ENCODE measurements around the gene BBS12.

The BBS12 gene

DNA sequence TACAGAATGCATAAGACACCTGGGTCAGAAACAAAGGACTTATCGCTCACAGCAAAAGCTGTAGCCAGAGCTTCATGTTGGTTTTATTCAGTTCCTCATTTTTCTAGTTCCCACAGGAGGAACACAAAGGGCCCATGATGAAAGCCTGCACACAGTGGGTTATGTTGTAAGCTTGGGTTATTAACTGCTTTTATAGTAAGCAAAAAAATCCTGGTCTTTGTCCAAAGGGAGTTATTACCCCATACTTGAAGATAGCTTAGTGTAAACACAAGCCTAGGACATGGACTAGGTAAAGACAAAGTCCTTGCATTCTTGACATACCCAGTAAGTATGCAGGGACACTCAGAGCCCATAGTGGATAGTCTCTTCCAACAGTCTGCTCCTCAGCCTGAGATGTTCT lies 11.7 kb downstream of the BBS12 start:
- ChIA-PET CTCF (interaction anchor here (1.3 to 5.4 kb wide), 4 partner anchors 11 to 27 kb away, joined by 4 to 38 read pairs (median 11); partner anchors contain the start of gene BBS12), POLR2A (no interaction called here)
- TF ChIP-seq, protein P1, sequence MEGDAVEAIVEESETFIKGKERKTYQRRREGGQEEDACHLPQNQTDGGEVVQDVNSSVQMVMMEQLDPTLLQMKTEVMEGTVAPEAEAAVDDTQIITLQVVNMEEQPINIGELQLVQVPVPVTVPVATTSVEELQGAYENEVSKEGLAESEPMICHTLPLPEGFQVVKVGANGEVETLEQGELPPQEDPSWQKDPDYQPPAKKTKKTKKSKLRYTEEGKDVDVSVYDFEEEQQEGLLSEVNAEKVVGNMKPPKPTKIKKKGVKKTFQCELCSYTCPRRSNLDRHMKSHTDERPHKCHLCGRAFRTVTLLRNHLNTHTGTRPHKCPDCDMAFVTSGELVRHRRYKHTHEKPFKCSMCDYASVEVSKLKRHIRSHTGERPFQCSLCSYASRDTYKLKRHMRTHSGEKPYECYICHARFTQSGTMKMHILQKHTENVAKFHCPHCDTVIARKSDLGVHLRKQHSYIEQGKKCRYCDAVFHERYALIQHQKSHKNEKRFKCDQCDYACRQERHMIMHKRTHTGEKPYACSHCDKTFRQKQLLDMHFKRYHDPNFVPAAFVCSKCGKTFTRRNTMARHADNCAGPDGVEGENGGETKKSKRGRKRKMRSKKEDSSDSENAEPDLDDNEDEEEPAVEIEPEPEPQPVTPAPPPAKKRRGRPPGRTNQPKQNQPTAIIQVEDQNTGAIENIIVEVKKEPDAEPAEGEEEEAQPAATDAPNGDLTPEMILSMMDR (IDR thresholded peaks at IDR 0.05; ENCODE audit: control extremely low read depth, extremely low read depth, low read depth, missing control alignments), result no peak
- DNase-seq (ENCODE audit: extremely low spot score), result no peak

DNA sequence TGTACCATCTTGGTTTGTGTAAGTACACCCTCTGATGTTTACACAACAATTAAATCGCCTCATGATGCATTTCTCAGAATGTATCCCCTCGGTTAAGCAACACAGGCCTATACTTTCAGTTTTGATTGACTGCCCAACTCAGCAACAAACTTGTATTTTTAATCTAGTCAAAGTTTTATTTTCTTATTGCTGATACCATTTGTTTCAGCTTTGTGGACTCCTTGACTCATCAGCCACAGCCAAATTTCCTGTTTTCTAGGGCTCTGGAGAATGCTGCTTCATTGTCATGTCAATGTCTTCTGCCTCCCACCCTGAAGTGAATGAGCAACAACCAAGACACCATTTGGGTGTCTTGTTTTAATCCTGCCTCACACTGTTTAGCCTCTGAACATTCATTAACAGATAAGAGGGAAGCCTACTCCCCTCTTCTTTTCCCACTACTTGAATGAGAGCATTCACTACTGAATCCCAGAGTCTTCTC lies 14.0 kb downstream of the BBS12 start:
- no peak for DNase-seq (ENCODE audit: extremely low spot score)
- CTCF ChIA-PET, result interaction anchor here (2.8 to 5.4 kb wide), 2 partner anchors 9 to 12 kb away, joined by 11 to 38 read pairs; no protein-coding TSS in a partner anchor
- TF ChIP-seq, protein P1 (IDR thresholded peaks at IDR 0.05; ENCODE audit: control extremely low read depth, extremely low read depth, low read depth, missing control alignments), result no peak
- POLR2A ChIA-PET, result no interaction called here

DNA sequence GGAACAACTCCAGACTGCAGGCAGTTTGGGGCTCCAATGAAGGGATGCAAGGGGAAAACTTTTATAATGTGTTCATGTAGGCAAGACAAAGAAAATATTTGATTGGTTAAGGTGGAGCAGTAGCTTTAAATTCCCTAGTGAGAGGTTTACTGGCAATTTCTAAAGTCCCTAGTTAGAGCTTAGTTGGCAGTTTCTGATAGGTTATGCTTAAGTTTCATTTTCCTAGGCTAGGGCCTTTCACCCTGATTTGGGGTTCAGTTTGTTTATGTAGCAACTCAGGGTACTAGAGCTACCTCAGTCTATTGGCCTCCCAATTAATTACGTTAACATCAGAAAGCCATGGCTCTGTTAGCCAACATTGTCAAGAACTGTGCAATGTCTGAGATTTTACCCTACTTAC lies 14.6 kb downstream of the BBS12 start:
- POLR2A ChIA-PET, result no interaction called here
- CTCF ChIA-PET, result interaction anchor here (5.4 kb wide), 1 partner anchor 11 kb away, joined by 38 read pairs; no protein-coding TSS in a partner anchor
- no peak for DNase-seq (ENCODE audit: extremely low spot score)
- TF ChIP-seq, protein P1 (IDR thresholded peaks at IDR 0.05; ENCODE audit: control extremely low read depth, extremely low read depth, low read depth, missing control alignments), result no peak

DNA sequence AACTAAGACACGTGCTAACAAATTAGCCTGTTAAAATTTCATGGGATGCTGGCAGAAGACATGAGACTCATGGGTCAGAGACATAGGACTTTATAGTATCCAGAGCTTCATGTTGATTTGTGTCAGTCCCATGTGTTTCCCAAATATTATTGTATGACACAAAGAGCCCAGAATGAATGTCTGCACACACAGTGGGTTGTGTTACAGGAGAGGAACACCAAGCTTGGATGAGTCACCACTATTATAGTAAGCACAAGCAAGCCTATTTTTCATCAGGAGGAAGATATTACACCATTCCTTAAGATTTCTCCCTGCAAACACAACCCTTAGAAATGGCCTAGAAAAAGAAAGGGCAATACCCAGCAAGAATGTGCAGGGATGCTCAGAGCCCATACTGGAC lies 15.4 kb downstream of the BBS12 start:
- ChIA-PET POLR2A (no interaction called here), CTCF (interaction anchor here (1.1 to 5.4 kb wide), 2 partner anchors 10 to 178 kb away, joined by 3 to 38 read pairs; no protein-coding TSS in a partner anchor)
- DNase-seq (ENCODE audit: extremely low spot score), result no peak
- TF ChIP-seq, protein P1 (IDR thresholded peaks at IDR 0.05; ENCODE audit: control extremely low read depth, extremely low read depth, low read depth, missing control alignments), result no peak

DNA sequence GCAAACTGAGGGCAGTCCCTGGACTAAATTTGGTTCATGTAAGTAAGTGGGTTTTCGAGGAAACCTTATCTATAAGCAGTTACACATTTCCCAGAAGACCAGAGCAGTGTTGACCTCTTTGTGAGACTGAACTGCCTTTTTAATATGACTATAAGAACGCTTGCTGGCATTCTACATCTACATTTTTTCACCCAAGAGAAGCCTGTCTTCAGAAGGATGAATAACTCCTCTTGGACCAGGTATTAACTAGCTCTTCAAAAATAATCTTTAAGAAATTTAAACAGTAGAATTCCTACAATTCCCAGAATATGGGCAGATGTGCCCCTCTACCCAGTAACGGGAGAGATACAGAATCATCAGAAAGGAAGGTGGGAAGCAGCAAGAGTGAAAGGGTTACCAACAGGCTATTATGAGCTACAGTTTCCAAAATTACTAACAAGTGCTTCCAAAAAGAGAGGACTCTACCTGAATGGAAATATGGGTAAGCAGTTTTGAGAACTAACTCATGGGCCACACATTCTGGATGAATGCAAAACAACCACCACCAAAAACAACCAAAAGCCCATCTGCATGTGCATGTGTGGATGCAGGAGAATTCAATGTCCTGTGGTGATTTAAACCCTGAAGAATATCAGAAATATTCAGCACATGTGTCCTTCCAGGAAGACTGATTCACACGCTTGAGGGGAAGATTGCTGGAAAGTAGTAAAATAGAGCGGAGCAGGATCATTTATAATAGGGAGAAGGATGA lies 17.4 kb downstream of the BBS12 start:
- TF ChIP-seq, protein P1 (IDR thresholded peaks at IDR 0.05; ENCODE audit: control extremely low read depth, extremely low read depth, low read depth, missing control alignments), result no peak
- POLR2A ChIA-PET, result no interaction called here
- no peak for DNase-seq (ENCODE audit: extremely low spot score)
- CTCF ChIA-PET, result interaction anchor here (1.1 to 1.2 kb wide), 2 partner anchors 8 to 9 kb away, joined by 3 to 4 read pairs; no protein-coding TSS in a partner anchor

DNA sequence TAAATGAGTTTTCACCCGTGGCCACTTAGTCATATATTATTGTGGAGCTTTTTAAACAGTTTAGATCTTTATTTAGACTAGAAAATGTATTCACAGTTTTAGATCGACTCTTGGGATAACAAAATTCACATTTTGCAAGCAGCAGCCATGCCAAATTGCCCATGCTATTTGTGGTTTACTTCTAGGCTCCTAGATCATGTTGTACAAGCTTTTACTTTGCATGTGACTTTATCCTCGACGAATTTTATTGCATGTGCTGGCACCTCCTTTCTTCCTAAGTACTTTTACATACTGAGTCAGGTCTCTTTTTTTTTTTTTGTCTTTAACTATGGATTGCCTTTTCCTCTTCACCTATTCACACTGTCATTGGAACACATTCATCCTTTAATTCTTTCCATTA lies 23.2 kb downstream of the BBS12 start:
- CTCF ChIA-PET, result interaction anchor here (1.5 to 2.9 kb wide), 7 partner anchors 10 to 176 kb away, joined by 3 to 11 read pairs (median 9); no protein-coding TSS in a partner anchor
- POLR2A ChIA-PET, result no interaction called here
- TF ChIP-seq, protein P1 (IDR thresholded peaks at IDR 0.05; ENCODE audit: control extremely low read depth, extremely low read depth, low read depth, missing control alignments), result no peak
- no peak for DNase-seq (ENCODE audit: extremely low spot score)

Data from GM10248 (cell line).